ENCODE measurements around the gene CCL2.

CCL2 gene

DNA sequence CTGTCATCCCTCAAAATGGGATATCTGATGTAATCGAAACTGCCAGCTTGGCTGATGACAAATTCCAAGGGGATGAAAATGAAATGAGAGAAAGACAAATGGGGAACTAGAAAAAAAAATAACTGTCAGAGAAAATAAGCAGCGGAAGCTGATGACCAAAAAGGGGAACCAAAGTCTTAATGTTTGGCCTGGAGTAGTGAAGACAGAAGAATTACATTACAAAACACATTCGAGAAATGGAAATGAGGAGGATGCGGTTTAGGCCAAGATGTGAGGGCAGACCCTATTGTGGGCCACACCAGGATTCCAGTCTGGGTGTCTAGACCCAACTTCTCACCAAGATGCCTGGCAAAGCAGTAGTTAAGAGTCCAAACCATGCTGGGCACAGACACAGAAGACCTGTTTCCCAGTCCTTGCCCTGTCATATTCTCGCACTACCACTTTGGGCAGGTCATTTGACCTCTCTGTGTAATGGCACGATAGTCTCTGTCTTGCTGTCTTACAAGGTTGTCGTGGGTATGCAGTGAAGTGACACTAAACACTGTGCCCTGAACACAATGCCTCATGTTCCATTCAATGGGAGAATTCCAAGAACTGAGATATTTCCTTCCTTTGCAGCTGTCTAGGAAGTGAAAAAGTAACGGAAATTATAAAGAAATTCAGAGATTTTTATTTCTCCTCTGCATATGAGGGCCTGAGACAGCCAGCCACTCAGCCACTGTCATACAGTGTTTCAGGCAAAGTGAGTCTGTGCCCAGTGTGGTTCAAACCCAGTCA is 12.3 kb upstream of the CCL2 start:
- Histone ChIP-seq H3K9ac (ENCODE audit: low read depth, low read length) (no peak overlapping the region), H3K27me3 (ENCODE audit: control insufficient read depth, insufficient read depth, low read length) (no peaks in the 10 kb centered on the region), H3K9me3 (ENCODE audit: control insufficient read depth, insufficient read depth, low read length) (no peaks in the 10 kb centered on the region), H3K4me3 (ENCODE audit: low read depth, low read length) (no peak overlapping the region), H3K36me3 (ENCODE audit: control insufficient read depth, insufficient read depth, low read length) (no peaks in the 10 kb centered on the region), H3K4me1 (ENCODE audit: control insufficient read depth, insufficient read depth, low read length) (peaks cover 3% of the 10 kb centered on the region)

DNA sequence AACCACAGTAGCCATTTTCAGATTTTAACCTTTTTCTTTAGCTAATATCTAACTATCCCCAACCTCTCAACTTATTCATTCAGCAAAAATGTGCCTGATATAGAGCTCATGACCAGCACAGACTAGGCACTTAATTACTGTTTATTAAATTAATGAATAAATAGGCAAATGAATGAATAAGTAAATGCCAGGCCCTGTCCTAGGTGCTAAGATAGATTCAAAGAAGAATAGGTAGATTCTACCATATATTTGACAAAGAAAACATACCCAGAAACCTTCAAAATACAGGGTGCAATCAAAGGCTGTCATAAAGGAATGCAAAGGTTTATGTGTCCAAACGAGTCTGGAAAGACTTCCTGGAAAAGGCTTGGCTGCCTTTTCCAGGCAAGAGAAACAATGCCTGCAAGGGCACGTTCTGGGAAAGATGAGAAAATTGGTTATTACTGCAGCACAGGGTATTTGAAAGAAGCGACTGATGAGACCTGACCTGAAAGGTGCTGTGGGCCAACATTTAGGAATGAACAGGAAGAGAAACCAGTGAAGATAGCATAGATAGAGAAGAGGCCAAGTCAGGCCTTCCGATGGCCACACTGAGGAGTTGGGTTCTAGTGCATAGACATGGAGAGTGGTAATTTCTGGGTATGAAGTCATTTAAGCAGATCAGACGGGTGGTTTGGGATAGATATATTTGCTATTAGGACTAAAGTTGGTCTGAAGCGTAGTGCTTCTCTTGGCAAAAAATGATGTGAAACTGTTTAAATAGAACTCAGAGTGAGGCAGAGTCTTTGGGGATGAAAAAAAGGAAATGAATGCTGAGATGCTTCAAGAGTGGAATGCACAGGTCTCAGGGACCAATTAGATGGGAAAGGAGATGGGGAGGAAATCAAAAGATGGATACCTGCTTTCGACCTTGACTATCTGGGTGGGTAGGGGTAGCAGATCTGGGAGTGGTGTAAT is 11.4 kb upstream of the CCL2 start:
- H3K9ac ChIP-seq (ENCODE audit: low read depth, low read length) = no peak overlapping the region
- H3K4me1 ChIP-seq (ENCODE audit: control insufficient read depth, insufficient read depth, low read length) = peaks cover 3% of the 10 kb centered on the region
- H3K27me3 ChIP-seq (ENCODE audit: control insufficient read depth, insufficient read depth, low read length) = no peaks in the 10 kb centered on the region
- H3K36me3 ChIP-seq (ENCODE audit: control insufficient read depth, insufficient read depth, low read length) = no peaks in the 10 kb centered on the region
- no peaks in the 10 kb centered on the region for H3K9me3 ChIP-seq (ENCODE audit: control insufficient read depth, insufficient read depth, low read length)
- no peak overlapping the region for H3K4me3 ChIP-seq (ENCODE audit: low read depth, low read length)

GRCh38 chr17:34245351-34245905 is 9.7 kb upstream of the CCL2 start:
- no peaks in the 10 kb centered on the region for H3K36me3 ChIP-seq (ENCODE audit: control insufficient read depth, insufficient read depth, low read length)
- H3K27me3 ChIP-seq (ENCODE audit: control insufficient read depth, insufficient read depth, low read length) = no peaks in the 10 kb centered on the region
- peaks cover 3% of the 10 kb centered on the region for H3K4me1 ChIP-seq (ENCODE audit: control insufficient read depth, insufficient read depth, low read length)
- no peaks in the 10 kb centered on the region for H3K9me3 ChIP-seq (ENCODE audit: control insufficient read depth, insufficient read depth, low read length)
- no peak overlapping the region for H3K4me3 ChIP-seq (ENCODE audit: low read depth, low read length)
- H3K9ac ChIP-seq (ENCODE audit: low read depth, low read length) = no peak overlapping the region

DNA sequence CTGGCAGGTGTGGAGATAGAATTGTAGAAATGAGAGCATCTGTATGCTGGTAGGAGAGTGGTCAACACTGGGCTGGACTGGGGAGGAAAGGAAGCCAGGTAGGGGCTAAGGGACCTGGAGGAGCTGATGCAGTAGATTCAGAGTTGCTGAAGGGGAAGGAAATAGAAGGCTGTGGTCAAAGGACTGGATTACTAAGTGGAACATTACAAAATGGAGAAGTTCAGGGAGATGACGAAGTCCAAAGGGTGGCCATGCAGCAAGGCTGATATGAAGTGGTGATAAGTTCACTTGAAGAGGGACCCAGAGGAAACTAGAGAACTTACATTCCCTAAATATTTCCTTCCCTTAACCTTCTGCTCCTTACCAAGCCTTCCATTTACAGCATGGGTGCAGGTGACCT is 8.6 kb upstream of the CCL2 start:
- Histone ChIP-seq H3K4me1 (ENCODE audit: control insufficient read depth, insufficient read depth, low read length) (peaks cover 8% of the 10 kb centered on the region), H3K36me3 (ENCODE audit: control insufficient read depth, insufficient read depth, low read length) (no peaks in the 10 kb centered on the region), H3K9ac (ENCODE audit: low read depth, low read length) (no peak overlapping the region), H3K27me3 (ENCODE audit: control insufficient read depth, insufficient read depth, low read length) (no peaks in the 10 kb centered on the region), H3K4me3 (ENCODE audit: low read depth, low read length) (no peak overlapping the region), H3K9me3 (ENCODE audit: control insufficient read depth, insufficient read depth, low read length) (no peaks in the 10 kb centered on the region)

DNA sequence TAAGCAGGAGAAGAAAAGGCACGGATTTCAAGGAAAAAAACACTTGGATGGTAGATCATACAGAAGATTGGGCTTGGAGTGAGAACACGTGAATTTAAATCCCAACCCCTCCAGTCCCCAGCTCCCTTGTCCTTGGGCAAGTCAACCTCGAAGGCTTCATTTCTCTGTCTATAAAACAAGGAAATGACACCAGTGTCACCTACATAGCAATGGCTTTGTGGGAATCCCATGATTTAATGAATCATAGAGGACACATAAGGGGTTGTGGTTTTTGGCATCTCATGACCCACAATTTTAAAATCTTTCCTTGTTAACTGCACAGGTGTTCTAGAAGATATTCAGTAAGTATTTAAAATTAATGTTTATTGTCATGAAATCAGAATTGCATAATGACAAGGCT is 8.2 kb upstream of the CCL2 start:
- no peaks in the 10 kb centered on the region for H3K27me3 ChIP-seq (ENCODE audit: control insufficient read depth, insufficient read depth, low read length)

GRCh38 chr17:34248511-34249024 is 6.5 kb upstream of the CCL2 start:
- Histone ChIP-seq H3K4me3 (ENCODE audit: low read depth, low read length) (no peak overlapping the region), H3K36me3 (ENCODE audit: control insufficient read depth, insufficient read depth, low read length) (no peaks in the 10 kb centered on the region), H3K9me3 (ENCODE audit: control insufficient read depth, insufficient read depth, low read length) (no peaks in the 10 kb centered on the region), H3K27me3 (ENCODE audit: control insufficient read depth, insufficient read depth, low read length) (peaks cover 4% of the 10 kb centered on the region), H3K4me1 (ENCODE audit: control insufficient read depth, insufficient read depth, low read length) (peaks cover 5% of the 10 kb centered on the region), H3K9ac (ENCODE audit: low read depth, low read length) (no peak overlapping the region)

More for the DNA sequence above, 8.2 kb upstream of the CCL2 start:
- Histone ChIP-seq H3K4me1 (ENCODE audit: control insufficient read depth, insufficient read depth, low read length) (peaks cover 8% of the 10 kb centered on the region), H3K9ac (ENCODE audit: low read depth, low read length) (no peak overlapping the region), H3K9me3 (ENCODE audit: control insufficient read depth, insufficient read depth, low read length) (no peaks in the 10 kb centered on the region), H3K4me3 (ENCODE audit: low read depth, low read length) (no peak overlapping the region), H3K36me3 (ENCODE audit: control insufficient read depth, insufficient read depth, low read length) (no peaks in the 10 kb centered on the region)

DNA sequence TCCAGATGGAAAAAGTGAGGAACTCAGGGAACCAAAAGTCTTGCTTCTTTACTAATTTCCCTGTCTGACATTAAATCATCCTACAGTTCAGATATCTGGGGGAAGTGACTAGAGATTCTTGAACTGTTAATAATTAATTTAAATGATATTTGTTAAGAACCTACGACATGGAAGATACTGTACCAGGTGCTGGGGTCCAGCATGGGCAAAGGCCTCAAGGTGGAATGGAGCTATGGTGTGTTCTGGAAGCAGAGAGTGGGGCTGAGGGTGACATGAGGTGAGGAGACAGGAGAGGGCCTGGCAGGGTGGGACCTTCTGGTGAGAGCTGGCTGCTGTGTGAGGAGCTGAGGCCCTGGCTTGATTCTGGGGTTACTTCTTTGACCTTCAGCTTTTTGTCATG is 6.0 kb upstream of the CCL2 start:
- Histone ChIP-seq H3K4me3 (ENCODE audit: low read depth, low read length) (no peak overlapping the region), H3K9ac (ENCODE audit: low read depth, low read length) (no peak overlapping the region), H3K9me3 (ENCODE audit: control insufficient read depth, insufficient read depth, low read length) (no peaks in the 10 kb centered on the region), H3K36me3 (ENCODE audit: control insufficient read depth, insufficient read depth, low read length) (no peaks in the 10 kb centered on the region), H3K27me3 (ENCODE audit: control insufficient read depth, insufficient read depth, low read length) (peaks cover 4% of the 10 kb centered on the region), H3K4me1 (ENCODE audit: control insufficient read depth, insufficient read depth, low read length) (peaks cover 5% of the 10 kb centered on the region)

- peaks cover 6% of the 10 kb centered on the region for H3K27me3 ChIP-seq (ENCODE audit: control insufficient read depth, insufficient read depth, low read length)
Measured at GRCh38 chr17:34249478-34249877, 5.6 kb upstream of the CCL2 start.

GRCh38 chr17:34251186-34251585 is 3.9 kb upstream of the CCL2 start:
- Histone ChIP-seq H3K36me3 (ENCODE audit: control insufficient read depth, insufficient read depth, low read length) (no peaks in the 10 kb centered on the region), H3K4me3 (ENCODE audit: low read depth, low read length) (no peak overlapping the region), H3K4me1 (ENCODE audit: control insufficient read depth, insufficient read depth, low read length) (peaks cover 20% of the 10 kb centered on the region), H3K9me3 (ENCODE audit: control insufficient read depth, insufficient read depth, low read length) (no peaks in the 10 kb centered on the region), H3K27me3 (ENCODE audit: control insufficient read depth, insufficient read depth, low read length) (peaks cover 6% of the 10 kb centered on the region), H3K9ac (ENCODE audit: low read depth, low read length) (no peak overlapping the region)

More at GRCh38 chr17:34249478-34249877, 5.6 kb upstream of the CCL2 start:
- H3K9ac ChIP-seq (ENCODE audit: low read depth, low read length) = no peak overlapping the region
- no peaks in the 10 kb centered on the region for H3K36me3 ChIP-seq (ENCODE audit: control insufficient read depth, insufficient read depth, low read length)
- peaks cover 9% of the 10 kb centered on the region for H3K4me1 ChIP-seq (ENCODE audit: control insufficient read depth, insufficient read depth, low read length)
- H3K9me3 ChIP-seq (ENCODE audit: control insufficient read depth, insufficient read depth, low read length) = no peaks in the 10 kb centered on the region
- H3K4me3 ChIP-seq (ENCODE audit: low read depth, low read length) = no peak overlapping the region

- Histone ChIP-seq H3K27me3 (ENCODE audit: control insufficient read depth, insufficient read depth, low read length) (peaks cover 6% of the 10 kb centered on the region), H3K36me3 (ENCODE audit: control insufficient read depth, insufficient read depth, low read length) (no peaks in the 10 kb centered on the region), H3K9me3 (ENCODE audit: control insufficient read depth, insufficient read depth, low read length) (no peaks in the 10 kb centered on the region), H3K4me1 (ENCODE audit: control insufficient read depth, insufficient read depth, low read length) (peaks cover 20% of the 10 kb centered on the region), H3K4me3 (ENCODE audit: low read depth, low read length) (no peak overlapping the region), H3K9ac (ENCODE audit: low read depth, low read length) (no peak overlapping the region)
Measured at GRCh38 chr17:34252095-34252443, 3.0 kb upstream of the CCL2 start.

- H3K9me3 ChIP-seq (ENCODE audit: control insufficient read depth, insufficient read depth, low read length) = no peaks in the 10 kb centered on the region
- no peak overlapping the region for H3K9ac ChIP-seq (ENCODE audit: low read depth, low read length)
- peaks cover 20% of the 10 kb centered on the region for H3K4me1 ChIP-seq (ENCODE audit: control insufficient read depth, insufficient read depth, low read length)
- peaks cover 6% of the 10 kb centered on the region for H3K27me3 ChIP-seq (ENCODE audit: control insufficient read depth, insufficient read depth, low read length)
- H3K4me3 ChIP-seq (ENCODE audit: low read depth, low read length) = no peak overlapping the region
- H3K36me3 ChIP-seq (ENCODE audit: control insufficient read depth, insufficient read depth, low read length) = no peaks in the 10 kb centered on the region
Measured at GRCh38 chr17:34252444-34253138, 2.5 kb upstream of the CCL2 start.
